Measurements from ENCODE around the gene OLFM2.

GRCh38 chr19:9856609-9857008, 79.7 kb downstream of the OLFM2 start:
- no peak for TF ChIP-seq CTCF (IDR thresholded peaks at IDR 0.05)
- TF ChIP-seq POLR2A (IDR thresholded peaks at IDR 0.05) = no peak

All from breast epithelium (tissue), 3 donors.